ENCODE results near the gene PVRIG. TPM values are rescaled to one million over a fixed set of nuclear protein-coding genes. Genes with fewer than 3 reads are reported as not detected.
"Not testable (repeated sequence)": the region's sequence is repeated elsewhere in the genome, so short reads cannot be mapped to it uniquely, and the experiment has no call there.

The PVRIG gene
- total RNA-seq, 2 donors from 2014 or later: not detected

- DNase-seq; H3K9me3 ChIP-seq (ENCODE audit: control insufficient read depth, low read length); H3K27ac Mint-ChIP-seq; H3K27ac ChIP-seq (ENCODE audit: low read depth, low read length); H3K27me3 Mint-ChIP-seq (ENCODE audit: insufficient read depth); H3K4me3 Mint-ChIP-seq; H3K4me1 ChIP-seq (ENCODE audit: control insufficient read depth, insufficient read depth, low read length); H3K9ac ChIP-seq (ENCODE audit: extremely low read depth, low read length, poor library complexity, severe bottlenecking); H3K4me3 ChIP-seq (ENCODE audit: low read length); H3K9me3 Mint-ChIP-seq; H3K27me3 ChIP-seq (ENCODE audit: control insufficient read depth, insufficient read depth, low read length, poor library complexity, severe bottlenecking): not testable (repeated sequence)
- Mint-ChIP-seq H3K4me1 (peaks cover 24% of the 10 kb centered on the region), H3K36me3 (ENCODE audit: low read depth) (peaks cover 53% of the 10 kb centered on the region)
- peaks cover 33% of the 10 kb centered on the region for H3K36me3 ChIP-seq (ENCODE audit: control insufficient read depth, insufficient read depth, low read length)
- 91 to 100% methylated on average over 4 of the region's 4 CpGs for WGBS, 2 experiments (ENCODE audit: insufficient coverage in 1 of 2, insufficient read length in 1 of 2)
Measured at GRCh38 chr7:100264223-100264622, 44.5 kb downstream of the PVRIG start.

GRCh38 chr7:100264669-100265165, 45.0 kb downstream of the PVRIG start:
- 90 to 95% methylated on average over 2 to 7 of the region's 7 CpGs for WGBS, 2 experiments (ENCODE audit: insufficient coverage in 1 of 2, insufficient read length in 1 of 2)

GRCh38 chr7:100265851-100266250, 46.1 kb downstream of the PVRIG start:
- H3K9ac ChIP-seq (ENCODE audit: extremely low read depth, low read length, poor library complexity, severe bottlenecking); H3K9me3 ChIP-seq (ENCODE audit: control insufficient read depth, low read length); H3K4me1 ChIP-seq (ENCODE audit: control insufficient read depth, insufficient read depth, low read length); H3K4me3 ChIP-seq (ENCODE audit: low read length); H3K9me3 Mint-ChIP-seq; H3K27ac ChIP-seq (ENCODE audit: low read depth, low read length); H3K27me3 ChIP-seq (ENCODE audit: control insufficient read depth, insufficient read depth, low read length, poor library complexity, severe bottlenecking); H3K27me3 Mint-ChIP-seq (ENCODE audit: insufficient read depth); DNase-seq: not testable (repeated sequence)
- Mint-ChIP-seq H3K27ac (peak overlapping the region; percentile 90), H3K4me3 (peak overlapping the region; percentile 33), H3K4me1 (peaks cover 26% of the 10 kb centered on the region), H3K36me3 (ENCODE audit: low read depth) (peaks cover 43% of the 10 kb centered on the region)
- H3K36me3 ChIP-seq (ENCODE audit: control insufficient read depth, insufficient read depth, low read length): peaks cover 33% of the 10 kb centered on the region
- WGBS, 2 experiments (ENCODE audit: insufficient coverage in 1 of 2, insufficient read length in 1 of 2): 94 to 95% methylated on average over 2 to 5 of the region's 5 CpGs

More at GRCh38 chr7:100264669-100265165, 45.0 kb downstream of the PVRIG start:
- H3K9ac ChIP-seq (ENCODE audit: extremely low read depth, low read length, poor library complexity, severe bottlenecking); H3K27me3 Mint-ChIP-seq (ENCODE audit: insufficient read depth); H3K4me1 ChIP-seq (ENCODE audit: control insufficient read depth, insufficient read depth, low read length); H3K27ac ChIP-seq (ENCODE audit: low read depth, low read length); H3K4me3 ChIP-seq (ENCODE audit: low read length); H3K9me3 ChIP-seq (ENCODE audit: control insufficient read depth, low read length); H3K27me3 ChIP-seq (ENCODE audit: control insufficient read depth, insufficient read depth, low read length, poor library complexity, severe bottlenecking); DNase-seq; H3K9me3 Mint-ChIP-seq; H3K4me3 Mint-ChIP-seq: not testable (repeated sequence)
- H3K27ac Mint-ChIP-seq: peak overlapping the region; percentile 30
- H3K36me3 Mint-ChIP-seq (ENCODE audit: low read depth): peaks cover 53% of the 10 kb centered on the region
- peaks cover 33% of the 10 kb centered on the region for H3K36me3 ChIP-seq (ENCODE audit: control insufficient read depth, insufficient read depth, low read length)
- H3K4me1 Mint-ChIP-seq: peaks cover 29% of the 10 kb centered on the region

GRCh38 chr7:100266576-100267354, 47.0 kb downstream of the PVRIG start:
- Histone ChIP-seq H3K36me3 (ENCODE audit: control insufficient read depth, insufficient read depth, low read length) (peaks cover 33% of the 10 kb centered on the region), H3K9me3 (ENCODE audit: control insufficient read depth, low read length) (no peaks in the 10 kb centered on the region), H3K27me3 (ENCODE audit: control insufficient read depth, insufficient read depth, low read length, poor library complexity, severe bottlenecking) (no peaks in the 10 kb centered on the region), H3K4me3 (ENCODE audit: low read length) (no peak overlapping the region), H3K9ac (ENCODE audit: extremely low read depth, low read length, poor library complexity, severe bottlenecking) (no peak overlapping the region), H3K4me1 (ENCODE audit: control insufficient read depth, insufficient read depth, low read length) (peaks cover 10% of the 10 kb centered on the region), H3K27ac (ENCODE audit: low read depth, low read length) (no peak overlapping the region)
- no peaks in the 10 kb centered on the region for H3K27me3 Mint-ChIP-seq (ENCODE audit: insufficient read depth)
- peaks cover 39% of the 10 kb centered on the region for H3K36me3 Mint-ChIP-seq (ENCODE audit: low read depth)
- peak; percentile 88 for DNase-seq
- peaks cover 26% of the 10 kb centered on the region for H3K4me1 Mint-ChIP-seq
- TF ChIP-seq CTCF (conservative IDR thresholded peaks at IDR 0.05): peak; percentile 33
- 59 to 66% methylated on average over 6 to 10 of the region's 10 CpGs for WGBS, 2 experiments (ENCODE audit: insufficient coverage in 1 of 2, insufficient read length in 1 of 2)
- no peaks in the 10 kb centered on the region for H3K9me3 Mint-ChIP-seq
- H3K4me3 Mint-ChIP-seq: peak overlapping the region; percentile 33
- peak overlapping the region; percentile 90 for H3K27ac Mint-ChIP-seq
